Neutrophil (primary cell): ENCODE measurements around the gene TOB2.
"Not testable (repeated sequence)": the region's sequence is repeated elsewhere in the genome, so short reads cannot be mapped to it uniquely, and the experiment has no call there.

Source experiments
- H3K27ac ChIP-seq: fragments of 200-600 bp; sonication (generic); 2 replicates; pipeline ENCODE4 v1.5.1; 2016; ENCODE audit warnings: mild to moderate bottlenecking, moderate library complexity
- H3K27me3 ChIP-seq: fragments of 200-600 bp; sonication (generic); 2 replicates; pipeline ENCODE4 v1.6.0; 2016; ENCODE audit warnings: mild to moderate bottlenecking
- H3K36me3 ChIP-seq: fragments of 200-600 bp; sonication (generic); 2 replicates; pipeline ENCODE4 v1.5.1; 2017
- H3K4me1 ChIP-seq, 2 experiments: fragments of 200-600 bp in 1 of 2; sonication (generic) in 1 of 2; 1 replicate in 1 of 2; 2 replicates in 1 of 2; pipeline versions ENCODE4 v1.5.1 to v1.6.1; 2013 to 2016; ENCODE audit warnings: low read depth in 1 of 2, low read length in 1 of 2, mild to moderate bottlenecking in 1 of 2, moderate library complexity in 1 of 2; ENCODE audit not compliant: control insufficient read depth in 1 of 2, insufficient read depth in 1 of 2
- H3K4me3 ChIP-seq, 2 experiments: fragments of 200-600 bp in 1 of 2; sonication (generic) in 1 of 2; 1 replicate in 1 of 2; 2 replicates in 1 of 2; pipeline ENCODE4 v1.5.1; 2013 to 2016; ENCODE audit warnings: low read depth in 1 of 2, low read length in 1 of 2, mild to moderate bottlenecking in 1 of 2, moderate library complexity in 1 of 2
- H3K9me3 ChIP-seq: fragments of 200-600 bp; sonication (generic); 2 replicates; pipeline ENCODE4 v1.5.1; 2016
- CTCF ChIP-seq: fragments of 200-600 bp; sonication (generic); IDR thresholded peaks from 2 replicates; pipeline ENCODE4 v1.5.1; 2016; ENCODE audit warnings: antibody characterized with exemption

Gene TOB2

DNA sequence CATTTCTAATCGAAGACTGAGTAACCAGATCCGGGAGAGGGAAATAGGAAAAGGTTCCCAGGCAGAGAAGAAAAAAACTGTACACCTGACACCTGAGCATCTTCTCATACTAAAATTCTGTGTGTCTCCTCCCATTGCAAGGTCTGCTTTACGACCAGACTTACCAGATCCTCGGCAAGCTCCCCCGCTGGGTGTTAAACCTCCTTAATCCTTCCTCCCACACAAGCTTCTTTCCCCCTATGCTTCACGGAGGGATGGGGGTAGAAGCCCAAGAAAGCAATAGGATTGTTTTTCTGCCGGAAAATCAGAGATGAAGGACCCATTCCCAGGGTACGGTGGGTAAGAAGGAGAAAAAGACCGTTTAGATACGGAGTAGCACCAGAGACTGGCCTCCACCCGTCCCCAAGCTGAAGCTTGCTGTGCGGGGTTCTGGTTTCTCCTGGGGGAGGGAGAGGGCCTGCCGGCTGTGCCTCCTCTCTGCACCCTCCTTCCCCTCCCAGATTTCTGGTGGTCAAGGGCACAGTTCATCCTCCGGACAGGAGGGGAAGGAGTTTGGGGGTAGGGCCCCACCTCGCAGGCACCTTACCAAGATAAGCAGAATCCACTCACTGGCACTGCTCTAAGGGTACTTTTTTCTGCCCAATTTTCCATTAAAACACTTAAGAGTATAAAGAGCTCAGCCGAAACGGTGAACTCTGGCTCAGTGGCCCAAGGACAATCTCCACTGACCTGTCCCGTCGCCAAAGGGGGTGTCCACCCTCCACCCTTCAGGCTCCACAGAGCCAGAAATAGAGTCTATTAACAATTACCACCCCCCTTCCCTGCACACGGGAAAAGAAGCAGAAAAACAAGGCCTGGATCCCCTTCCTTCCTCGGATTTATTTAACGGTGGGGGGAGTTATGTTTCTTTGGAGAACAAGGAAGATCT lies 1.2 kb downstream of the TOB2 start:
- TF ChIP-seq CTCF, result no peak
- peak overlapping the region; percentile 93 to 94 for H3K4me3 ChIP-seq
- peaks cover 33 to 38% of the 10 kb centered on the region in 2 experiments for H3K4me1 ChIP-seq
- no peaks in the 10 kb centered on the region for H3K27me3 ChIP-seq
- peak overlapping the region; percentile 87 for H3K27ac ChIP-seq
- H3K9me3 ChIP-seq, result no peaks in the 10 kb centered on the region
- no peaks in the 10 kb centered on the region for H3K36me3 ChIP-seq

- Histone ChIP-seq H3K4me1 (peaks cover 33 to 38% of the 10 kb centered on the region in 2 experiments), H3K27me3 (no peaks in the 10 kb centered on the region), H3K27ac (peak overlapping the region; percentile 87), H3K36me3 (no peaks in the 10 kb centered on the region), H3K4me3 (peak overlapping the region; percentile 93 to 94), H3K9me3 (no peaks in the 10 kb centered on the region)
- peak; percentile 30 for TF ChIP-seq CTCF
These were observed 2.1 kb downstream of the TOB2 start for GRCh38 chr22:41444360-41445128.

- Histone ChIP-seq H3K4me3 (no peak overlapping the region), H3K27me3 (no peaks in the 10 kb centered on the region), H3K4me1 (peaks cover 23 to 25% of the 10 kb centered on the region in 2 experiments), H3K9me3 (no peaks in the 10 kb centered on the region), H3K27ac (peak overlapping the region; percentile 15), H3K36me3 (peaks cover 3% of the 10 kb centered on the region)
- TF ChIP-seq CTCF, result no peak
These were observed 4.3 kb downstream of the TOB2 start for GRCh38 chr22:41442240-41442792.

DNA sequence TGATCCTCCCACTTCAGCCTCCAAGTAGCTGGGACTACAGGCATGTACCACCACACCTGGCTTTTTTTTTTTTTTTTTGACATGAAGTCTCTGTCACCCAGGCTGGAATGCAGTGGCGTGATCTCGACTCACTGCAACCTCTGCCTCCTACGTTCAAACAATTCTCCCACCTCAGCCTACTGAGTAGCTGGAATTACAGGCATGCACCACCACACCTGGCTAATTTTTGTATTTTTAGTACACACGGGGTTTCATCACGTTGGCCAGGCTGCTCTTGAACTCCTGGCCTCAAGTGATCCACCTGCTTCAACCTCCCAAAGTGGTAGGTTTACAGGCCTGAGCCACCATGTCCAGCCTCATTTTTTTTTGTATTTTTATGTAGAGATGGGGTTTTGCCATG lies 6.1 kb downstream of the TOB2 start:
- H3K27me3 ChIP-seq, H3K27ac ChIP-seq, H3K9me3 ChIP-seq, H3K4me3 ChIP-seq: not testable (repeated sequence)
- peaks cover 19% of the 10 kb centered on the region for H3K36me3 ChIP-seq
- peaks cover 17 to 18% of the 10 kb centered on the region in 2 experiments for H3K4me1 ChIP-seq

GRCh38 chr22:41437198-41437597 lies 9.4 kb downstream of the TOB2 start:
- Histone ChIP-seq H3K27ac (no peak overlapping the region), H3K4me1 (no peaks in the 10 kb centered on the region), H3K4me3 (no peak overlapping the region), H3K36me3 (peaks cover 42% of the 10 kb centered on the region), H3K27me3 (no peaks in the 10 kb centered on the region), H3K9me3 (no peaks in the 10 kb centered on the region)
- no peak for TF ChIP-seq CTCF
